C4-2B (cell line): ENCODE results near the gene PLEKHM3.
A peak's percentile ranks its signal among the peaks of the same experiment; 100 is the strongest.

Source experiments
- H3K27ac ChIP-seq: fragments of 450-650 bp; 2 replicates; pipeline ENCODE4 v1.5.1; 2017
- ZFX ChIP-seq: fragments of 450-650 bp; IDR thresholded peaks from 2 replicates; pipeline ENCODE4 v1.6.1; 2017
- TF ChIP-seq, protein P1 (sequence below): fragments of 450-650 bp; conservative IDR thresholded peaks from 2 replicates; pipeline ENCODE4 v1.5.1; 2017; ENCODE audit warnings: mild to moderate bottlenecking

Gene PLEKHM3

DNA sequence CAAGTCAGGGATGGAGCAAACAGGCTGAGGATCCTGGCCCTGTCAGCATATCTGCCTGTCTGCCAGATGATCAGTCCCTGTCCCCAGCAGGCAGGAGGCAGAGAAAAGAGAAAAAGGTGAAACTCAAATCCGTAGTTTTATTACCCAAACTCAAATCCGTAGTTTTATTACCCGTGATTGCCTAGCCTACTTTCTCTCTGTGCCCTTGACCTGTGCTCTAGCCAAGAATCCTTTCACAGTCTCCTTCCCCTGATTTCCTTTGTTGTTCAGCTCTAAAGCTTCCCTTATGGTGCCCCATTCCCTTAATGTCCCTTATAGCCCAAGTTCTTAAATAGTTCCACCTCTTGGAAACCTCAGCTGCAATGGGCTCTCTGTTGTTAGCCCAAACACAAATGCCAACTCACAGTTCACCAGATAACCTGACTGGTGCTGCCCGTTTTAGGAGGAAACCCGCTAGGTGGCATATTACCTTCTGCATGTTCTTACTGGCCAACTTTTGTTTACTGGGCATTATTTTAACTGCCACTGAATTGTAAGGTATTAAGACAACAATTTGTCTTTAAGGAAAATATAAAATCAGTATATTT is 130.0 kb downstream of the PLEKHM3 start:
- H3K27ac ChIP-seq = peak overlapping the region; percentile 44; the same call in 1 of the 2 replicates

DNA sequence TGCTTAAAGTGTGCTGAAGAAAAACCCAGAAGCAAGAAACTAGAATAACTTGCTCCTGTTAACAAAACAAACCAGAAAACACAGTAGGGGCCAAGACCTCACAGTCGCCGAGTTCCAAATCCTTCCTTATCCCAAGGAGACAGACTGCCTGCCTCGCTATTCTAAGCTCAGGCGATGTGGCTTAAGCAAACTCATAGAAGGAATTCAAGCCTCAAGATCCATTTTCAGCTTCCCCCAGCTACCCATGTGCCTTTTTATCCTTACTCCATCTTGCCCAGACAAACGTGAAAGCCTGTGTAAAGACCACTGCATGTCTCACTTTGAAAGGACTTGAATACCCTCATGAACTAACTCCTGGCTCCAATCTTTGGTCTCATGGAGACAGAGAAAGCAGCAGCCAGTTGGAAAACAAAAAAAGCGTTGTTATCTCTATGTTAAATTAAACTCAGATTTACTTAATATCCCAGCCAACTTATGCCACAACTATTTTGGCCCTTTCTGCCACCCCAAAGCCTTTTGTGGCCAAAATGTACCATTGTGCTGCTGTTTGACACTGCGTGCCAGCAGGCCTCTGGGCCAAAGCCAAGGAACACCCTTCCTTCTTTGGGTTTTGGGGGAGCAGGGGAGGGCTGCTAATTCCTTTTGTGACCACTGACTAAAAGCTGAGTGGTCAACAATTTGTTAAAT is 132.5 kb downstream of the PLEKHM3 start:
- no peak for TF ChIP-seq ZFX
- TF ChIP-seq, protein P1, sequence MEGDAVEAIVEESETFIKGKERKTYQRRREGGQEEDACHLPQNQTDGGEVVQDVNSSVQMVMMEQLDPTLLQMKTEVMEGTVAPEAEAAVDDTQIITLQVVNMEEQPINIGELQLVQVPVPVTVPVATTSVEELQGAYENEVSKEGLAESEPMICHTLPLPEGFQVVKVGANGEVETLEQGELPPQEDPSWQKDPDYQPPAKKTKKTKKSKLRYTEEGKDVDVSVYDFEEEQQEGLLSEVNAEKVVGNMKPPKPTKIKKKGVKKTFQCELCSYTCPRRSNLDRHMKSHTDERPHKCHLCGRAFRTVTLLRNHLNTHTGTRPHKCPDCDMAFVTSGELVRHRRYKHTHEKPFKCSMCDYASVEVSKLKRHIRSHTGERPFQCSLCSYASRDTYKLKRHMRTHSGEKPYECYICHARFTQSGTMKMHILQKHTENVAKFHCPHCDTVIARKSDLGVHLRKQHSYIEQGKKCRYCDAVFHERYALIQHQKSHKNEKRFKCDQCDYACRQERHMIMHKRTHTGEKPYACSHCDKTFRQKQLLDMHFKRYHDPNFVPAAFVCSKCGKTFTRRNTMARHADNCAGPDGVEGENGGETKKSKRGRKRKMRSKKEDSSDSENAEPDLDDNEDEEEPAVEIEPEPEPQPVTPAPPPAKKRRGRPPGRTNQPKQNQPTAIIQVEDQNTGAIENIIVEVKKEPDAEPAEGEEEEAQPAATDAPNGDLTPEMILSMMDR = no peak
- no peak overlapping the region for H3K27ac ChIP-seq

More for the DNA sequence above, 130.0 kb downstream of the PLEKHM3 start:
- no peak for TF ChIP-seq ZFX
- TF ChIP-seq, protein P1 = no peak

DNA sequence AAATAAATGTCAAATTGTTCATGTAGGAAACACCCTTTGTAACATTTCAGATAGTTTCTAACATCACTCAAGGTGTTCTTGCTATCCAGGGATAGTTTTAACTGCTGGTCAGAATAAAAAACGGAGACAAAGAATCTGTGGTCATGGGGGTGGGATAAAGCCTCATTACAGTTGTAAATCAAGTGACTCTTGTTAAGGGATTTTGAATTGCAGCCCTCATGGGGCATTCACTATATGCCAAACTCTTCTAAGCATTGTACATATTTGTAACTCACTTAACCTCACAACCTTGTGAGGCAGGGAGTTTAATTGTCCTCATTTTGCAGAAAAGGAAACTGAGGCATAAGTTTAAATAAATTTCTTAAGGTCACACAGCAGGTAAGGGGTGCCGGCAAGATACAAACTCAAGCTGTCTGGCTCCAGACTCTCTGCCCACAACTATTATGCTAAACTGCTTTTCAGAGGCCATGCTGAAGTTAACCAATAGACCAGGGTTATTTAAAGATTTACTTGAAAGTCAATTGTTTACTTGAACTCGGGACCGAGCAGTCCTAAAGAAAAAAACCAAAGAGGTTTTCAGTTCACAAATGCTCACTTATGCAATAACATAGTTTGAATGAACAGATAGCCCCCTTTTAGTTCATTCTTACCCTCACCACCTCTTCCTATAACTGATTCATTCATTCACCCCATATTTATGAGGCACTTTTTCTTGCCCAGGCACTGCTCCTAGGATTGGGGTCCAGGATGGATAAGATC is 134.1 kb downstream of the PLEKHM3 start:
- no peak overlapping the region for H3K27ac ChIP-seq
- TF ChIP-seq, protein P1 = no peak
- no peak for TF ChIP-seq ZFX

DNA sequence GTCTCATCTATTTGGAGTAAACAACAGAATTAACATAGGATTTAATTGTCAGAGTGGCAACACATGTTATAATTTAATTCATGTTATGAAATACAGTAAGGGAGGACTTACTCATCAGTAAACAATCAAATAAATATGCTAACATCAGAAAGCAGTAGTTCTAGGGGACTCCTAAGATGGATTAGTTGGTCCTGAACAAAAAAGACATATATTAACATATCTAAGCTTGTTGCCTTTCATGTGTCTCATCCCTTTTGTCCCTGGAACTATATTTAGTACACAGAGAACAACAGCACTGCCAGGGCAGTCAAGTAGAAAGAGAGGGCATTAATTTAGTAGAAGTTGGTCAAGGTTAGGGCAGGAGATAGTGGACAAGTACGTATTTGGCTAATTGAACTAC is 137.8 kb downstream of the PLEKHM3 start:
- H3K27ac ChIP-seq = no peak overlapping the region
- TF ChIP-seq, protein P1 = no peak

DNA sequence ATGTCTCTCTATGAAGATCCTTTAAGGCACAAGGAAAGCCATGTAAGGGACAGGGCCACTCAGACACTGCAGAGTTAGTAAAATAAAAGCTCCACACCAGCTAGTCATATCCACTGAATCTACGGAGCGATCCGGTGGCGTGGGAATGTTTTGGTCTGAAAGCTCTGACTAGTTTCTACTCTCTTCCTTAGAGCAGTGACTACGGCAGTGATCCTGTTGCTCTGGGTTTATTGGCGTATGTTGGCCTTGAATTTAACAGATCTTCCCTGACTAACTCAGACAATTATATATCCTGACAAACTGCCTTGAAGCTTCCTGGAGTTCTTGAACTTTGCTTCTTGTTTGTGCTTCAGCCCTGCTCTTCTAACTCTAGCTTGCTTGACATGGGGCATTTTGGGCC is 140.3 kb downstream of the PLEKHM3 start:
- TF ChIP-seq ZFX = no peak
- TF ChIP-seq, protein P1 = no peak
- H3K27ac ChIP-seq = no peak overlapping the region

DNA sequence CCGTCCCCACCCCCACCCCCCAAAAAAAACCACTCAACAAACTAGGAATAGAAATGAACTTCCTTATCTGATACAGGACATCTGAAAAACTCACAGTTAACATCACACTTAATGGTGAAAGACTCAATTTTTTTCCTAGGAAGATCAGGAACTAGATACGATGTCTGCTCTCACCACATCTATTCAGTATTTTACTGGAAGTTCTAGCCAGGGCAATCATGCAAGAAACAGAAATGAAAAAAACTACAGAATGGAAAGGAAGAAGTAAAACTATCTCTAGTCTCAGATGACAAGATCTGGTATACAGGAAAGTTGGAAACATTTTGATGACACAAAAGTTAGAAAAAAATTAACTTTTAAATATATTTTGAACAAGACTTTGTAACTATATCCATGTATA is 141.2 kb downstream of the PLEKHM3 start:
- TF ChIP-seq ZFX = no peak
- TF ChIP-seq, protein P1 = no peak
- no peak overlapping the region for H3K27ac ChIP-seq
